Fibroblast of the aortic adventitia (primary cell): ENCODE data around the gene CERS6. TPM values are rescaled to one million over a fixed set of nuclear protein-coding genes. Genes with fewer than 3 reads are reported as not detected.
A peak's percentile ranks its signal among the peaks of the same experiment; 100 is the strongest.

ENCODE experiments used
- DNase-seq: peaks from one replicate; pipeline ENCODE4 v3.0.0-alpha.2; 2010; ENCODE audit warnings: low read depth
- H3K4me3 ChIP-seq: 2 replicates; pipeline ENCODE4 v1.5.1; 2011; ENCODE audit warnings: low read depth, mild to moderate bottlenecking, control low read depth, low read length, moderate library complexity
- total RNA-seq: library from RNA; depleted of rRNA; stranded (reverse); fragments of >200 nt; gene quantifications from 2 replicates; pipeline ENCODE4 v1.2.3, GENCODE V29; 2012; ENCODE audit warnings: low replicate concordance
- TF ChIP-seq, protein P1 (sequence below): IDR thresholded peaks from 2 replicates; pipeline ENCODE4 v1.5.1; 2011; ENCODE audit warnings: mild to moderate bottlenecking, low read length, control low read depth, inconsistent platforms; ENCODE audit not compliant: insufficient read depth

CERS6 gene
- total RNA-seq, 1 donor = 14.2 TPM

DNA sequence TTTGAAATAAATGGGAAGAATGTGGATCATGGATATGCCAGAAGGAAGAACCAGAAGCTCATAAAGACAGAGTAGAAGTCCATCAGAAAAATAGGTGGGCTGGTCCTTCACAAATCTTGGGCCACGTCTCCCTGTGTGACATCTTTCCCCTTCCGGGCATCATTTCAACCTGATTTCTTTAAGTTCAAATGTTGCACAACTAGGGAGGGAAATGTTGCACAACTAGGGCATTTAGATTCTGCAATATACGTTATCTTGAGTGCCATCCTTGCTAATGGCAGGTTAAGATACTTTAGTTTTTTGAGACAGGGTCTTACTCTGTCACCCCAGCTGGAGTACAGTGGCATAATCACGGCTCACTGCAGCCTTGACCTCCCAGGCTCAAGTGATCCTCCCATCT, 129.6 kb downstream of the CERS6 start:
- TF ChIP-seq, protein P1, sequence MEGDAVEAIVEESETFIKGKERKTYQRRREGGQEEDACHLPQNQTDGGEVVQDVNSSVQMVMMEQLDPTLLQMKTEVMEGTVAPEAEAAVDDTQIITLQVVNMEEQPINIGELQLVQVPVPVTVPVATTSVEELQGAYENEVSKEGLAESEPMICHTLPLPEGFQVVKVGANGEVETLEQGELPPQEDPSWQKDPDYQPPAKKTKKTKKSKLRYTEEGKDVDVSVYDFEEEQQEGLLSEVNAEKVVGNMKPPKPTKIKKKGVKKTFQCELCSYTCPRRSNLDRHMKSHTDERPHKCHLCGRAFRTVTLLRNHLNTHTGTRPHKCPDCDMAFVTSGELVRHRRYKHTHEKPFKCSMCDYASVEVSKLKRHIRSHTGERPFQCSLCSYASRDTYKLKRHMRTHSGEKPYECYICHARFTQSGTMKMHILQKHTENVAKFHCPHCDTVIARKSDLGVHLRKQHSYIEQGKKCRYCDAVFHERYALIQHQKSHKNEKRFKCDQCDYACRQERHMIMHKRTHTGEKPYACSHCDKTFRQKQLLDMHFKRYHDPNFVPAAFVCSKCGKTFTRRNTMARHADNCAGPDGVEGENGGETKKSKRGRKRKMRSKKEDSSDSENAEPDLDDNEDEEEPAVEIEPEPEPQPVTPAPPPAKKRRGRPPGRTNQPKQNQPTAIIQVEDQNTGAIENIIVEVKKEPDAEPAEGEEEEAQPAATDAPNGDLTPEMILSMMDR = no peak
- no peak overlapping the region for H3K4me3 ChIP-seq
- no peak for DNase-seq

DNA sequence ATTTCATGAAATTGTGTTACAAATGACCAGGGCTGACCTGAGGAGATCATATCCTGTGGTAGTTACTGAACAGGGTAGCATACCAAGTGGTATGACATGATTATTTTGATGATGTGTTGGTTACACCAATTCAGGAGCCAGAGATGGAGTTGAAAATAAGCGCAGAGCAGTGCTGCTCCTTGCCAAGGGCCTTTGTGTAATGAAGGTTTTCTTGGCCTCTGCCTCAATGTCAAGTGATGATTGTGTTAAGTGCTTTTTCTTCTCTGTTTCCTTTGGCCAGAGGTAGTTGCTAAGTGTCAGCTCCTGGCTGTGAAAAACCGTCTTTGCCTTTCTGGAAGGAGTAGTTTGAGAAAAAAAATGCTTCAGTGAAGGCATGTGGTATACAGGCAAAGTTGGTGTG, 131.2 kb downstream of the CERS6 start:
- TF ChIP-seq, protein P1 = no peak
- peak; percentile 46 for DNase-seq
- no peak overlapping the region for H3K4me3 ChIP-seq

DNA sequence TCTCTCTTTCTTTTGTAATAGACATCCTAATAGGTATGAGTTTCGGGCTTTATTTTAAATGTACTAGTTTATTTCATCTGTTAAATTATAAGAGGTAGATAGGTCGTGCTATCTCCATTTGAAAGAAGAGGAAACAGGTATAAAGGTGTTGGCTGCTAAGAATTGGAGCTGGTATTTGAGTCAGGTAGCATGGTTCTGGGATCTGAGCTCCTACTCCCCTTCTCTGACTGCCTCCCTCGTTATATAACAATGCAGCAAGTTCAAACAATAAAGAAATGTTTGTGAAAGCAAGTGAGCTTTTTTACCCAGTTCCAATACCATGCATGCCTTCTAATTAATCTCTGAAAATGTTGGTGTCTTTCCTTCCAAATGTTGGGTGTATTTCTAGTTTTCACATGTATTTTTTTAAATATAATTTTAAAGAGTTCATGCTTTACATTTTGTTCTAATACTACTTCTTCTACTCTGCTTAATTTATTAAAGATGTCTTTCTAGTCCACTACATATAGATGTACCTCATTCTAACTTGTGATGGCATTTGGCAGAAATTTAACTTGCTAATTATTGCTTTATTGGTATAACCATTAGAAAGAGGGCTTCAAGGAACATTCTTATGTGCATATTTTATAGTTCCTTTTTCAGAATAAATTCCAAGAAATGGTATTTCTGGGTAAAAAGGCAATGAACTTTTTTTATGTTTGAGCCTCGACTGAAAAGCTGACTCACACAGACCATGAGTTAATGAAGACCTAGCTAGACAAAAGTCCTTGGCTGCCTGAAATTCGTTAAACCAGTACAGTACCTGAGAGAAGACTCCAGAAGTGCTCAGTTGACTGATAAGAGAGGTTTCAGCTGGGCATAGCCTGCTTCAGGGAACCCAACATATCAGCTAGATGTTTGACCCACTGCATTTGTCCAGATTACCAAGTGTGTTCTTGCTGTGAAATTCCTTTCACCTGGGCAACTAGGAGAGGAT, 133.5 kb downstream of the CERS6 start:
- no peak overlapping the region for H3K4me3 ChIP-seq
- DNase-seq = no peak
- TF ChIP-seq, protein P1 = no peak

DNA sequence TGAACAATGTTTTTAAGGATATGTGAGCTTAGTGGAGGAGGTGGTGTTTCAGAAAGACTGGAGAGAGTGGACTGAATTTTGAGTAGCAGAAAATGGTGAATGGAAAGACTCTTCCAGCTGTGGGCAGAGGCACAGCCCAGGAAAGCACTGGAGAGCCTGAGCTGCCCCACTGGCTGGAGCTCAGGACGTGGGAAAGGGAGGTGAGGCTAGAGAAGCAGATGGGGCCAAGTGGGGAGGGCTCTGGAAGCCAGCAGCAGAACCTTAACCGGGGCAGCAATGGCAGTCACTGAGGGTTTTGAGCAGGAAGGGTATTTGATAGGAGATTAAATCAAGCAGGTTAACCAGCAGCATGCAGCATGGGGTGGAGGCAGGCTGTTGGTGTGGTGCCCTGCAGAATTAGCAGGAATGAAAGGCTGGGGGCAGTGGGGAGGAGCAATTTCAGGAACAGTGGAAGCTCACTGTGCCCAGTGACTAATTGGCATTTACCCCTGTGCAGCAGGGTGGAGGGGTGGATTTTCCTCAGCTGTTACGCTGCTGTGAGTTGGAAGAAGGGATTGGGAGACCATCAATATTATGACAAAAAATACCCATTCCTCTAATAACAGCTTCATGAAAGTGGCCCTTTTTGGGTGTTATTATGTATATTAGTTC, 136.2 kb downstream of the CERS6 start:
- TF ChIP-seq, protein P1 = no peak
- H3K4me3 ChIP-seq = no peak overlapping the region
- DNase-seq = no peak

DNA sequence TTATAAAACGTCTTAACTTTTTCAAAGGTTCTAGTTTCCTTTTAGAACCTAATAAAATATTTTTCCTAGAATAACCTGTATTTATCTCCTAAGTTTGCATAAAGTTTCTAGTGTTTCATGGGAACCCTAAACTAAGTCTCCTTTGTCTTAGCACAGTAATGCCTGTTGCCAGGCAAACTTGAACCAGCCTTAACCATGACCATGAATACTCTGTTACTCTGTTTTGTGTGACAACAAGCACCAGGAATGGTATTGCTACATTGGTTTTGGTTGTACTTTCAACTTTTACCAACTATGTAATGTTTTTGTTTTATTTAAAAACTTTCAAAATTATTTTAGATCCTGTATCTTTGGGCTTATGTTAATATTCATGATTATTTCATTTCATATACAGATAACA, 137.6 kb downstream of the CERS6 start:
- H3K4me3 ChIP-seq = no peak overlapping the region
- no peak for DNase-seq
- TF ChIP-seq, protein P1 = no peak

DNA sequence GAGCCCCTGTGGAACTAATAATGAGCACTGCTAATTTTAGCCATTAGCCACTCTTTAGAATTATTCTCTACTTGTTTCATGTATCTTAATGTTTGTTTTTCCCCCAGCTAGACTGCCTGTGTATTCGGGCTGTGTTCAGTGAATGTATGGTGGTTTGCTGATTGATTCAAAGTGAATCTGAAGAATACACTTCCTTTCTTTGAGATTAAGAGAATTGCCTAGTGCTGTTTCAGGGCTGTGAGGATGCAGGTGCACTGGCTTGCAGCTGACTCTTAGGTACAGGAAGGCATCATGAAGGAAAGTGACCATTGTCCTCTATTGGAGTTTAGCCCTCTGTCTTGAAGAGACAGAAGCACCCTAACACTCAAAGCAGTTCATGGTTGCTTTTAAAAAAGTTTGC, 138.7 kb downstream of the CERS6 start:
- no peak overlapping the region for H3K4me3 ChIP-seq
- TF ChIP-seq, protein P1 = no peak
- DNase-seq = no peak
